Measurements from ENCODE around the gene BLID. TPM values are rescaled to one million over a fixed set of nuclear protein-coding genes. Genes with fewer than 3 reads are reported as not detected.

BLID gene
- total and polyA plus RNA-seq, 2 experiments from 2014 or later: 2.9 to 4.1 TPM

GRCh38 chr11:122101625-122102291, 14.3 kb downstream of the BLID start:
- Histone ChIP-seq H3K4me3 (peak overlapping the region; percentile 99), H4K20me1 (ENCODE audit: insufficient read depth) (no peaks in the 10 kb centered on the region; the same call in 1 of the 2 replicates), H3F3A (ENCODE audit: insufficient read depth) (peaks cover 97% of the 10 kb centered on the region), H3K4me2 (ENCODE audit: unreplicated experiment) (peak overlapping the region; percentile 100), H3K79me2 (ENCODE audit: insufficient read depth) (peaks cover 100% of the 10 kb centered on the region), H3K9me2 (ENCODE audit: insufficient read depth) (no peaks in the 10 kb centered on the region), H2AFZ (no peak overlapping the region), H3K27ac (peak overlapping the region; percentile 93), H3K9me3 (ENCODE audit: low read depth) (no peaks in the 10 kb centered on the region), H3K27me3 (replicated peaks; ENCODE audit: insufficient read depth) (no peaks in the 10 kb centered on the region), H3K4me1 (ENCODE audit: insufficient read depth) (peaks cover 51% of the 10 kb centered on the region), H3K36me3 (ENCODE audit: low read depth) (peaks cover 68% of the 10 kb centered on the region), H3K9ac (peak overlapping the region; percentile 93)
- no peak for TF ChIP-seq EZH2phosphoT487 (IDR thresholded peaks at IDR 0.05; ENCODE audit: insufficient read depth, low read depth)
- TF ChIP-seq EZH2 (IDR thresholded peaks at IDR 0.05; ENCODE audit: insufficient read depth, poor library complexity, severe bottlenecking): no peak
- in situ Hi-C loops (cut with MboI): no loop called here
- DNase-seq: peak; percentile 89
- WGBS, 2 experiments (ENCODE audit: low coverage in 1 of 2, low lambda C conversion rate in 2 of 2, missing lambda C conversion rate in 2 of 2): 1% methylated on average over 13 of the region's 13 CpGs

GRCh38 chr11:122100756-122101080, 15.3 kb downstream of the BLID start:
- Histone ChIP-seq H4K20me1 (ENCODE audit: insufficient read depth) (no peaks in the 10 kb centered on the region; the same call in 1 of the 2 replicates), H3F3A (ENCODE audit: insufficient read depth) (peaks cover 97% of the 10 kb centered on the region), H3K9ac (peak overlapping the region; percentile 93), H3K79me2 (ENCODE audit: insufficient read depth) (peaks cover 100% of the 10 kb centered on the region), H3K27ac (peak overlapping the region; percentile 93), H2AFZ (no peak overlapping the region), H3K4me2 (ENCODE audit: unreplicated experiment) (peak overlapping the region; percentile 100), H3K4me3 (peak overlapping the region; percentile 99), H3K4me1 (ENCODE audit: insufficient read depth) (peaks cover 48% of the 10 kb centered on the region), H3K36me3 (ENCODE audit: low read depth) (peaks cover 72% of the 10 kb centered on the region), H3K27me3 (replicated peaks; ENCODE audit: insufficient read depth) (no peaks in the 10 kb centered on the region), H3K9me3 (ENCODE audit: low read depth) (no peaks in the 10 kb centered on the region), H3K9me2 (ENCODE audit: insufficient read depth) (no peaks in the 10 kb centered on the region)
- in situ Hi-C loops (cut with MboI): no loop called here
- TF ChIP-seq EZH2phosphoT487 (IDR thresholded peaks at IDR 0.05; ENCODE audit: insufficient read depth, low read depth): no peak
- TF ChIP-seq EZH2 (IDR thresholded peaks at IDR 0.05; ENCODE audit: insufficient read depth, poor library complexity, severe bottlenecking): no peak
- 1 to 3% methylated on average over 11 of the region's 11 CpGs for WGBS, 2 experiments (ENCODE audit: low coverage in 1 of 2, low lambda C conversion rate in 2 of 2, missing lambda C conversion rate in 2 of 2)
- DNase-seq: peak; percentile 82

- WGBS, 2 experiments (ENCODE audit: low coverage in 1 of 2, low lambda C conversion rate in 2 of 2, missing lambda C conversion rate in 2 of 2): 1% methylated on average over 27 of the region's 27 CpGs
- Histone ChIP-seq H3K9me2 (ENCODE audit: insufficient read depth) (no peaks in the 10 kb centered on the region), H3K4me2 (ENCODE audit: unreplicated experiment) (peak overlapping the region; percentile 100), H3K4me1 (ENCODE audit: insufficient read depth) (peaks cover 48% of the 10 kb centered on the region), H3K9me3 (ENCODE audit: low read depth) (no peaks in the 10 kb centered on the region), H3K9ac (peak overlapping the region; percentile 93), H3F3A (ENCODE audit: insufficient read depth) (peaks cover 97% of the 10 kb centered on the region), H2AFZ (no peak overlapping the region), H3K36me3 (ENCODE audit: low read depth) (peaks cover 75% of the 10 kb centered on the region), H3K79me2 (ENCODE audit: insufficient read depth) (peaks cover 100% of the 10 kb centered on the region), H4K20me1 (ENCODE audit: insufficient read depth) (peaks cover 4% of the 10 kb centered on the region; the same call in 1 of the 2 replicates), H3K27me3 (replicated peaks; ENCODE audit: insufficient read depth) (no peaks in the 10 kb centered on the region), H3K27ac (peak overlapping the region; percentile 93), H3K4me3 (peak overlapping the region; percentile 99)
- peak; percentile 85 for DNase-seq
- TF ChIP-seq EZH2phosphoT487 (IDR thresholded peaks at IDR 0.05; ENCODE audit: insufficient read depth, low read depth) (no peak), EZH2 (IDR thresholded peaks at IDR 0.05; ENCODE audit: insufficient read depth, poor library complexity, severe bottlenecking) (no peak)
- in situ Hi-C loops (cut with MboI): no loop called here
These were observed 15.8 kb downstream of the BLID start for GRCh38 chr11:122100037-122100755.

- peaks cover 10% of the 10 kb centered on the region; the same call in 1 of the 2 replicates for H4K20me1 ChIP-seq (ENCODE audit: insufficient read depth)
These were observed 16.5 kb downstream of the BLID start for GRCh38 chr11:122099374-122100036.

More at GRCh38 chr11:122099374-122100036, 16.5 kb downstream of the BLID start:
- Histone ChIP-seq H3K4me1 (ENCODE audit: insufficient read depth) (peaks cover 48% of the 10 kb centered on the region), H3K4me2 (ENCODE audit: unreplicated experiment) (peak overlapping the region; percentile 100), H3K27me3 (replicated peaks; ENCODE audit: insufficient read depth) (no peaks in the 10 kb centered on the region), H3K79me2 (ENCODE audit: insufficient read depth) (peaks cover 100% of the 10 kb centered on the region), H3K9ac (peak overlapping the region; percentile 93), H3K9me3 (ENCODE audit: low read depth) (no peaks in the 10 kb centered on the region), H3K4me3 (peak overlapping the region; percentile 99), H3K9me2 (ENCODE audit: insufficient read depth) (no peaks in the 10 kb centered on the region), H3F3A (ENCODE audit: insufficient read depth) (peaks cover 97% of the 10 kb centered on the region), H3K27ac (peak overlapping the region; percentile 93), H3K36me3 (ENCODE audit: low read depth) (peaks cover 76% of the 10 kb centered on the region), H2AFZ (no peak overlapping the region)
- TF ChIP-seq EZH2 (IDR thresholded peaks at IDR 0.05; ENCODE audit: insufficient read depth, poor library complexity, severe bottlenecking): no peak
- no peak for TF ChIP-seq EZH2phosphoT487 (IDR thresholded peaks at IDR 0.05; ENCODE audit: insufficient read depth, low read depth)
- peak; percentile 74 for DNase-seq
- 0% methylated on average over 13 of the region's 13 CpGs for WGBS, 2 experiments (ENCODE audit: low coverage in 1 of 2, low lambda C conversion rate in 2 of 2, missing lambda C conversion rate in 2 of 2)
- in situ Hi-C loops (cut with MboI): loop anchor here (5.0 kb wide), 1 partner anchor 103 kb away; no protein-coding TSS in a partner anchor

Measured in GM23248 (cell line).